ENCODE data around the gene THTPA. TPM values are rescaled to one million over a fixed set of nuclear protein-coding genes. Genes with fewer than 3 reads are reported as not detected.

THTPA gene
- total and polyA plus RNA-seq, 11 donors: 9.1 to 30.9 (median 18.9) TPM

DNA sequence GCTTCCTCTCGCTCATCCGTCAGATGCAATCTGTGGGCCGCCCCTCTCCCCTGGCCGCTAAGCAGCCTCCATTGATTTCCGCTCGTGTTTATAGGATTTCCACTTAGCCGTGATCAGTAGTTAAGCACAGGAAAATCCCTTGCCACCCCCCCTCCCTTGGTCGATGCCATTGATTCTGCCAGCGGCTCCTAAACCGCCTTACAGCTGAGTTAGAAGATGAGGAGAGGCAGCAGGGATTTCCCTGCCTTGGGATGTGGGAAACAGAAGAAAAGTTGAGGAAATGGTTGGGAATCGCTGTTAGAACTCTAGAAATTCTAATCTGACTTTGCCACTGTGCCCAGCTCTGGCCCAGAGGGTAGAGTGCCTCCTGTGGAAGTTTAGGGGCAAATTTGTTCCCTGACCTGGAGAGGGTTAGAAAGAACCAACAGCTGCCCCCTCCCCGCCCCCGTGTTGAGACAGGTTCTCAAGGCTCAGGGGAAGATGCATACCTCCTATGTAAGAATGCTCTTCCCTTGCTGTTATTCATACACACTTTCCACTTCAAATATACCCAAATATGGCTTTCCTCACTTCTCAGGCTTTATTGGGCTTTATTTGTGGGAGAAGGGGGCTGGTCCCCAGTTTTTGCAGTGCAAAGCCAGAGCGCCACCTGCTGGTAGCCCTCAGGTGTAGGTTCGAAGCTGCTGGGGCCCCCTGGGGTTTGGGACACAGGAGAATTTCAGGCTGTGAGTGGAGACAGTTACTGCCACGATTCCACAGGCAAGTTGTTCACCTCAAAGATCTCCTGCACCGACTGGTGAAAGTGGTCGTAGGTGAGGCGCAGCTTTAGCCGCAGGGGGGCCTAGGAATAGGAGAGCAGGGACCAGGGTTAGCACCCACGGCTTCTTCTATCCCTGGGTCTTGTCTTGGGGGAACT, 3.2 kb downstream of the THTPA start:
- Histone ChIP-seq H3K27ac (no peak overlapping the region), H3K36me3 (peaks cover 0 to 63% (median 17%) of the 10 kb centered on the region in 9 donors)
- peak in 2 of 5 donors; percentile 65 to 74 for DNase-seq

DNA sequence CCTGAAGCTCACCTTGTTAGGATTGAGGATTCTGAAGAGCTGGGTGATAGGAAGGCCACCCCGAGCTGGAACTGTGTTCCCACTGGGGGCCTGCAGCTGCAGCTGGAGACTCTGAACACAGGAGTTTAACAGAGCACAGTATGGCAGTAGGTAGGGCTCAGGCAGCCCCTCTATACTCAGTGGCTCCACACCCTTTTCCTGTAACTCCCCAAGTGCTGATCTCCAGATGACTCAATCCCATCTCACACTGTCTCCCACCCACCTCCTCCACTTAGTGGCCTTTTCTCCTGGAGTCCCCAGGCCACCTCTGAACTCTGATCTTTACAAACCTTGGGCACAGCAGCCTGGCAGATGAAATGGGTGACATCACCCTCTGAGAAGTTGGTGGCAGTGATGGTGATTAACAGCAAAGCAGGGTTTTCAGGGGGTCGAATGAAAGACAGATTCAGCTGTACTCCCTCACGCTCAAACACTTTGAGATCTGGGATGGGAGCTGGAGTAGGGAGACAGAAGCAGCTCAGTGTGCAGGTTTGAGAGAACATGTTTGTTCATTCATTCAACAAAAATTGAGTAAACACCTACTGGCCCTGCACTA, 4.0 kb downstream of the THTPA start:
- H3K36me3 ChIP-seq: peaks cover 0 to 70% (median 17%) of the 10 kb centered on the region in 9 donors
- H3K27me3 ChIP-seq: no peaks in the 10 kb centered on the region
- H3K27ac ChIP-seq: no peak overlapping the region
- no peak overlapping the region for H3K4me3 ChIP-seq
- 89 to 95% (median 90%) methylated on average over 3 of the region's 3 CpGs for WGBS, 4 donors
- H3K9me3 ChIP-seq: no peaks in the 10 kb centered on the region
- no peak for TF ChIP-seq POLR2A (IDR thresholded peaks at IDR 0.05)
- TF ChIP-seq, protein P1, sequence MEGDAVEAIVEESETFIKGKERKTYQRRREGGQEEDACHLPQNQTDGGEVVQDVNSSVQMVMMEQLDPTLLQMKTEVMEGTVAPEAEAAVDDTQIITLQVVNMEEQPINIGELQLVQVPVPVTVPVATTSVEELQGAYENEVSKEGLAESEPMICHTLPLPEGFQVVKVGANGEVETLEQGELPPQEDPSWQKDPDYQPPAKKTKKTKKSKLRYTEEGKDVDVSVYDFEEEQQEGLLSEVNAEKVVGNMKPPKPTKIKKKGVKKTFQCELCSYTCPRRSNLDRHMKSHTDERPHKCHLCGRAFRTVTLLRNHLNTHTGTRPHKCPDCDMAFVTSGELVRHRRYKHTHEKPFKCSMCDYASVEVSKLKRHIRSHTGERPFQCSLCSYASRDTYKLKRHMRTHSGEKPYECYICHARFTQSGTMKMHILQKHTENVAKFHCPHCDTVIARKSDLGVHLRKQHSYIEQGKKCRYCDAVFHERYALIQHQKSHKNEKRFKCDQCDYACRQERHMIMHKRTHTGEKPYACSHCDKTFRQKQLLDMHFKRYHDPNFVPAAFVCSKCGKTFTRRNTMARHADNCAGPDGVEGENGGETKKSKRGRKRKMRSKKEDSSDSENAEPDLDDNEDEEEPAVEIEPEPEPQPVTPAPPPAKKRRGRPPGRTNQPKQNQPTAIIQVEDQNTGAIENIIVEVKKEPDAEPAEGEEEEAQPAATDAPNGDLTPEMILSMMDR (IDR thresholded peaks at IDR 0.05): no peak
- DNase-seq (no peak), ATAC-seq (no peak)
- H3K4me1 ChIP-seq: peaks cover 0 to 31% (median 18%) of the 10 kb centered on the region in 12 donors
- intact Hi-C loops (cut with DNase I): loop anchor here (1.0 to 10.0 kb wide), 8 partner anchors 79 to 295 kb away; partner anchors contain the start of genes PABPN1 (in 6 of the 10), BCL2L2 (in 1 of the 10) and PPP1R3E (in 1 of the 10)

More for the DNA sequence above, 3.2 kb downstream of the THTPA start:
- 76 to 82% (median 79%) methylated on average over 19 to 21 of the region's 21 CpGs for WGBS, 4 donors
- Histone ChIP-seq H3K4me1 (peaks cover 0 to 31% (median 19%) of the 10 kb centered on the region in 12 donors), H3K9me3 (no peaks in the 10 kb centered on the region), H3K27me3 (no peaks in the 10 kb centered on the region), H3K4me3 (no peak overlapping the region)
- ATAC-seq: no peak
- no peak for TF ChIP-seq POLR2A (IDR thresholded peaks at IDR 0.05)
- TF ChIP-seq, protein P1 (IDR thresholded peaks at IDR 0.05): peak; percentile 67 to 88 (median 80)
- intact Hi-C loops (cut with DNase I): loop anchor here in 4 of 10 donors (1.0 to 10.0 kb wide), 5 partner anchors 78 to 254 kb away; partner anchors contain the start of genes BCL2L2 (in 1 of the 4), PABPN1 (in 1 of the 4) and PPP1R3E (in 1 of the 4)

DNA sequence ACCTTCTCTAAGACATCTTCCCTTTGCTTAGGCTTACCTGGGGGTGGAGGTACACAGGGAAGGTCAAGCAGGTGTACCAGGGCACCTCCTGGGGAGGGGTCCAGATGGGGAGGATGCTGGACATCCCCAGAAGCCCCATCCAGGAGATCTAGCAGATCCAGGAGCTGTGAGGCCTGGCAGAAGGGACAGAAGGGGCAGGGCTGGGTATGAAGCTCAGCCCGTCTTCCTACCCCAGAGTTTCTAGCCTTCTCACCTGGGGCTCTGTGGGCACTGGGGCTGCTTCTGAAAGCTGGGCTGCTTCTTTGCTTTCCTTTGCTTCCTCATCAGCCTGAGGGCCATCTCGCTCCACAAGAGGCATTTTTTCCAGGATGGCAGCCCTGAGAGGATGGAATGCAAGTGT, 5.2 kb downstream of the THTPA start:
- 76 to 100% (median 87%) methylated on average over 2 of the region's 2 CpGs for WGBS, 4 donors
- peaks cover 0 to 24% (median 12%) of the 10 kb centered on the region in 12 donors for H3K4me1 ChIP-seq
- ATAC-seq (no peak), DNase-seq (no peak)
- H3K27me3 ChIP-seq: no peaks in the 10 kb centered on the region
- peaks cover 0 to 77% (median 17%) of the 10 kb centered on the region in 9 donors for H3K36me3 ChIP-seq
- no peak overlapping the region for H3K27ac ChIP-seq
- H3K9me3 ChIP-seq: no peaks in the 10 kb centered on the region
- H3K4me3 ChIP-seq: no peak overlapping the region
- intact Hi-C loops (cut with DNase I): loop anchor here in 7 of 10 donors (2.0 to 10.0 kb wide), 5 partner anchors 80 to 296 kb away; partner anchors contain the start of gene PABPN1 (in 5 of the 7)
- TF ChIP-seq POLR2A (IDR thresholded peaks at IDR 0.05): no peak
- TF ChIP-seq, protein P1 (IDR thresholded peaks at IDR 0.05): no peak
